WERI-Rb-1 (cell line): ENCODE measurements around the gene DNAAF1.

Experiments
- DNase-seq: peaks from one replicate; pipeline ENCODE4 v3.0.0-alpha.2; 2020
- H3K27ac ChIP-seq: fragments of 250-450 bp; sonication (Bioruptor Pico); 2 replicates; pipeline ENCODE4 v1.5.1; 2020; ENCODE audit warnings: mild to moderate bottlenecking, moderate library complexity
- H3K27me3 ChIP-seq: fragments of 250-450 bp; sonication (Bioruptor Pico); 2 replicates; pipeline ENCODE4 v1.5.1; 2021; ENCODE audit warnings: mild to moderate bottlenecking, low read depth, moderate library complexity; ENCODE audit not compliant: insufficient read depth, severe bottlenecking
- H3K36me3 ChIP-seq: fragments of 250-450 bp; sonication (Bioruptor Pico); 2 replicates; pipeline ENCODE4 v1.5.1; 2020; ENCODE audit warnings: mild to moderate bottlenecking, moderate library complexity
- H3K4me3 ChIP-seq: 2 replicates; pipeline ENCODE4 v1.5.1; 2011; ENCODE audit warnings: low read depth, mild to moderate bottlenecking, control low read depth, low read length
- H3K9me3 ChIP-seq: fragments of 250-450 bp; sonication (Bioruptor Pico); 2 replicates; pipeline ENCODE4 v1.5.1; 2021; ENCODE audit warnings: mild to moderate bottlenecking, moderate library complexity; ENCODE audit not compliant: severe bottlenecking
- TF ChIP-seq, protein P1 (sequence below): IDR thresholded peaks from 2 replicates; pipeline ENCODE4 v1.5.1; 2011; ENCODE audit warnings: low read depth, mild to moderate bottlenecking, control low read depth, inconsistent platforms, low read length

Gene DNAAF1

DNA sequence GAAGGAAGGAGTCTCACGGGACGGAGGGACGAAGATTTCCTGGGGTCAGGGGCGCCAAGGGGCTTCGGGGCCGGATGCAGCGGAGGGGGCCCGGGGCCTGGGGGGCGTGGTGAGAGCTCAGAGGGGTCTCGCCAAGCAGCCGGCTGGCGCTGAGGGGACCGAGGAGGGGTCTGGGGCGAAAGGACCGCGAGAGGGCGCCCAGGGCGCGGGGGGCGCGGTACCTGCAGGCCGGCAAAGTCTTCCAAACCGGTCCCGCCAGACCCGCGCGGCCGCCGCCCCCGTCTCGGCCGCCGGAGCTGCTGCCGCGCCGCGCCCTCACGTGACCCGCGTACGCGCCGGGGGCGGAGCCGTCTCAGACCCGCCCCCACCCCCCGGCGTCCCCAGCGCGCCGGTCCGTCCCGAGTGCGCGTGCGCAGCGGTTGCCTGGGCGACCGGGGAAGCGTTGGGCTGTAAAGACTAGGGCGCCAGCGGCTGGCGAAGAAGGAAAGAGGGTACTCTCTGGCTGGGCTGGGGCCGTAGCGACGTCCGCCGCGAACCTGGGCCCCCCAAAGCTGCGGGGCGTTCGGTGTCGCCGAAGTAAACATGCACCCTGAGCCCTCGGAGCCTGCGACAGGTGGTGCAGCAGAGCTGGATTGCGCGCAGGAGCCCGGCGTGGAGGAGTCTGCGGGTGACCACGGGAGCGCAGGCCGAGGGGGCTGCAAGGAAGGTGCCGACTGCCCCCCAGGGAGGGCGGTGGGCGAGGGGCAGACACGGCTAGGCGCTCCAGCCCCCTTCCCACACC is at the start of gene DNAAF1, which contains the start of gene HSDL1:
Gene DNAAF1 (plus strand): TSS at position 450 of the 781 bp plus-strand sequence. CDS start 133 bp downstream, at position 583.
Gene HSDL1 (minus strand): TSS at position 319 of the 781 bp plus-strand sequence. CDS start 13,856 bp downstream, outside the sequence.
- TF ChIP-seq, protein P1, sequence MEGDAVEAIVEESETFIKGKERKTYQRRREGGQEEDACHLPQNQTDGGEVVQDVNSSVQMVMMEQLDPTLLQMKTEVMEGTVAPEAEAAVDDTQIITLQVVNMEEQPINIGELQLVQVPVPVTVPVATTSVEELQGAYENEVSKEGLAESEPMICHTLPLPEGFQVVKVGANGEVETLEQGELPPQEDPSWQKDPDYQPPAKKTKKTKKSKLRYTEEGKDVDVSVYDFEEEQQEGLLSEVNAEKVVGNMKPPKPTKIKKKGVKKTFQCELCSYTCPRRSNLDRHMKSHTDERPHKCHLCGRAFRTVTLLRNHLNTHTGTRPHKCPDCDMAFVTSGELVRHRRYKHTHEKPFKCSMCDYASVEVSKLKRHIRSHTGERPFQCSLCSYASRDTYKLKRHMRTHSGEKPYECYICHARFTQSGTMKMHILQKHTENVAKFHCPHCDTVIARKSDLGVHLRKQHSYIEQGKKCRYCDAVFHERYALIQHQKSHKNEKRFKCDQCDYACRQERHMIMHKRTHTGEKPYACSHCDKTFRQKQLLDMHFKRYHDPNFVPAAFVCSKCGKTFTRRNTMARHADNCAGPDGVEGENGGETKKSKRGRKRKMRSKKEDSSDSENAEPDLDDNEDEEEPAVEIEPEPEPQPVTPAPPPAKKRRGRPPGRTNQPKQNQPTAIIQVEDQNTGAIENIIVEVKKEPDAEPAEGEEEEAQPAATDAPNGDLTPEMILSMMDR = no peak
- H3K9me3 ChIP-seq = no peaks in the 10 kb centered on the region
- peak within 1 kb of the TSS; percentile 52 for H3K4me3 ChIP-seq
- DNase-seq = peak; percentile 80
- H3K27me3 ChIP-seq = no peaks in the 10 kb centered on the region
- H3K27ac ChIP-seq = peak within 1 kb of the TSS; percentile 69
- no peaks in the 10 kb centered on the region for H3K36me3 ChIP-seq

DNA sequence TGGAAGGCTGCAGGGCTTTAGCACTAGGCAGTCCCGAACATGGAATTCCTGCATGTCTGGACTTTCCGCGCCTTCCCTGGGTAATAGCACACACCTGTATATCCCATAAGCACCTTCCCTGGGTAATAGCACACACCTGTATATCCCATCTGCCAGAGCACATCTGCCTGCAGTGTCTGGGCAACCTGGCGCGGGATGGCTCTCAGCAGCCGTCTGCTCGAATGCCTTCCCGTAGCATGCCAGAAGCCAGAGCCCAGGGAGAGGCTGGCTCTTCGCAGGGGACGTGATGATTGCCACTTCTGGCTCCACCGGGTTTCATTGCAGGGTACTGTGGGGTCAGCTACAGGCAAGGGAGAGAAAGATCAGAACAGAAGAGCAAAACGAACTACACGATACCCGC is 49.6 kb upstream of the DNAAF1 start:
- DNase-seq = no peak
- Histone ChIP-seq H3K27ac (peak overlapping the region; percentile 83), H3K9me3 (no peaks in the 10 kb centered on the region), H3K4me3 (no peak overlapping the region), H3K36me3 (peaks cover 26% of the 10 kb centered on the region), H3K27me3 (no peaks in the 10 kb centered on the region)
- TF ChIP-seq, protein P1 = no peak

DNA sequence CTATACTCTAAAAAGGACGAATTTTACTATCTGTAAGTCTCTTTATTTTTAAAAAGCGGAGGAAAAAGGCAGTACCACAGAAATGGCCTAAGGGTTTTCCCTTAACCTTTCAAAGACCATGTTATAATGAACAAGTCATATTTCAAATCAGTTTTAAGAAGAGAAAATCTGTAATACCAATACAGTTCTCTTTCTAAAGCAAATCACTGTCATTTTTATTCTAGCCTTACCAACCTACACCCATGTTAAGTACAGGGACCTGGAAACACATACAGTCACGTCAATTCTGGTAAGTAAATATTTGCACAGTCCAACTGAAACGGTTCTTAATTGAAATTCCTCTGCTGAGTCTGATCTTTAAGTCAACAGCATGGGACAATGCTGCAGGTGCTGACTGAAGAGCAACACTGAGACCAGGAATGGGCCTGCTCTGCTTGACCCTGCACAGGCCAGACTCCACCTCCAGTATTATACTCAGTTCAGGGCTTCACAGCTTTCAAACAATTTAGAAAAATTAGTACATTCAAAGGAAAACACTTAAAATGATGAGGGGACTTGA is 48.6 kb upstream of the DNAAF1 start:
- Histone ChIP-seq H3K36me3 (peaks cover 24% of the 10 kb centered on the region), H3K4me3 (no peak overlapping the region)
- no peak for DNase-seq

DNA sequence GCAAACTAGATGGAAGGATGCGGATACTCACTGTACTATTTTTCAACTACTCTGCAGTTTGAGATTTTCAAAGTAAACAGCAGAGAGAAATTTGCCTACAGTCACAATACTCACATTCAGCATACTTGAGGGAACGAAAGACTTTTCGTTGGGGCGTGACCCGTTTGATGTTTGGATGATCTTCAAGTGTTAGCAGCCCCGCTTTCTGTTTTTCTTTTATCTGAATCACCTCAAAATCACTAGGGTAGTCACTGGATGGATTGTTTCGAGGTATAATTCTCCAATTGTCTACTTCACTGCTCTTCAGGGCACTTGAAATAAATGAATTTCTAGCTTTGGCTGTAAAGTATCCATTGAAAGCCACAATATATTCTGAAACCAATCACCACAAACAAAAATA is 46.2 kb upstream of the DNAAF1 start:
- Histone ChIP-seq H3K36me3 (peaks cover 8% of the 10 kb centered on the region), H3K9me3 (no peaks in the 10 kb centered on the region), H3K27me3 (no peaks in the 10 kb centered on the region), H3K27ac (no peak overlapping the region), H3K4me3 (no peak overlapping the region)
- TF ChIP-seq, protein P1 = no peak
- no peak for DNase-seq

More for the DNA sequence above, 48.6 kb upstream of the DNAAF1 start:
- Histone ChIP-seq H3K9me3 (no peaks in the 10 kb centered on the region), H3K27ac (no peak overlapping the region), H3K27me3 (no peaks in the 10 kb centered on the region)
- TF ChIP-seq, protein P1 = no peak

DNA sequence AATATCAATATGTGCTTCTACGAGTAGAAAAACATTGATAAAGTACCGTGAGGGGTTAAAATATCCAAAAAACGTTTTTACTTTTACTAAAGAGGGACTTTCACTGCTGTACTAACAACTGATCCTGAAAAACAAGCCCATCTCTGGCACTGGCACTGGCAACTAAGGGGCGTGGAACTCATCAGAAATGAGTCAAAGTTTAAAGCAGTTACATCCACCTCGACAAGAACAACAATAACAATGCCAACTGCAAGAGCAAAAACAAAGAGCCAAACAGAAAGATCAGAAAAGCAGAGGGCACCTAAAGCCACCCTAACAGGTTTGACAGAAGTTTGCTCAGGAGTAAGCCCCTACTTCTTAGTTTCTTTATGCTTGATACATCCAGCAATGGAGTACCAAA is 41.4 kb upstream of the DNAAF1 start:
- Histone ChIP-seq H3K36me3 (no peaks in the 10 kb centered on the region; the same call in 1 of the 2 replicates), H3K27ac (no peak overlapping the region), H3K4me3 (no peak overlapping the region), H3K27me3 (no peaks in the 10 kb centered on the region), H3K9me3 (no peaks in the 10 kb centered on the region)
- TF ChIP-seq, protein P1 = no peak
- DNase-seq = no peak
